Nephron (organoid): Measurements from ENCODE around the gene OGFR.

ENCODE experiments used
- H3K27ac Mint-ChIP-seq, 3 experiments: 2 replicates each; pipeline ENCODE4 v1.8.0; 2020; ENCODE audit warnings: mixed read lengths in 3 of 3, mild to moderate bottlenecking in 2 of 3, moderate library complexity in 1 of 3
- H3K27me3 Mint-ChIP-seq: 2 replicates; pipeline ENCODE4 v1.8.0; 2021; ENCODE audit warnings: low read depth, mild to moderate bottlenecking, moderate library complexity, mixed read lengths
- H3K36me3 Mint-ChIP-seq: 2 replicates; pipeline ENCODE4 v1.8.0; 2020; ENCODE audit warnings: low read depth, mixed read lengths
- H3K4me1 Mint-ChIP-seq: 2 replicates; pipeline ENCODE4 v1.8.0; 2020; ENCODE audit warnings: mixed read lengths
- H3K4me3 Mint-ChIP-seq, 3 experiments: 2 replicates each; pipeline ENCODE4 v1.8.0; 2020; ENCODE audit warnings: mild to moderate bottlenecking in 3 of 3, mixed read lengths in 3 of 3, moderate library complexity in 2 of 3
- H3K9me3 Mint-ChIP-seq: 2 replicates; pipeline ENCODE4 v1.8.0; 2020; ENCODE audit warnings: mixed read lengths
- TF ChIP-seq, protein P1 (sequence below), 3 experiments: fragments of 200-600 bp; sonication (generic); IDR thresholded peaks; one replicate each; pipeline ENCODE4 v1.5.0; 2021; ENCODE audit warnings: antibody characterized with exemption in 3 of 3; ENCODE audit not compliant: unreplicated experiment in 3 of 3

OGFR gene

GRCh38 chr20:62811720-62812119 is 7.1 kb downstream of the OGFR start:
- Mint-ChIP-seq H3K27me3 (peaks cover 19% of the 10 kb centered on the region), H3K4me3 (no peak overlapping the region), H3K4me1 (peaks cover 8% of the 10 kb centered on the region), H3K27ac (no peak overlapping the region), H3K36me3 (peaks cover 7% of the 10 kb centered on the region), H3K9me3 (no peaks in the 10 kb centered on the region)
- TF ChIP-seq, protein P1, sequence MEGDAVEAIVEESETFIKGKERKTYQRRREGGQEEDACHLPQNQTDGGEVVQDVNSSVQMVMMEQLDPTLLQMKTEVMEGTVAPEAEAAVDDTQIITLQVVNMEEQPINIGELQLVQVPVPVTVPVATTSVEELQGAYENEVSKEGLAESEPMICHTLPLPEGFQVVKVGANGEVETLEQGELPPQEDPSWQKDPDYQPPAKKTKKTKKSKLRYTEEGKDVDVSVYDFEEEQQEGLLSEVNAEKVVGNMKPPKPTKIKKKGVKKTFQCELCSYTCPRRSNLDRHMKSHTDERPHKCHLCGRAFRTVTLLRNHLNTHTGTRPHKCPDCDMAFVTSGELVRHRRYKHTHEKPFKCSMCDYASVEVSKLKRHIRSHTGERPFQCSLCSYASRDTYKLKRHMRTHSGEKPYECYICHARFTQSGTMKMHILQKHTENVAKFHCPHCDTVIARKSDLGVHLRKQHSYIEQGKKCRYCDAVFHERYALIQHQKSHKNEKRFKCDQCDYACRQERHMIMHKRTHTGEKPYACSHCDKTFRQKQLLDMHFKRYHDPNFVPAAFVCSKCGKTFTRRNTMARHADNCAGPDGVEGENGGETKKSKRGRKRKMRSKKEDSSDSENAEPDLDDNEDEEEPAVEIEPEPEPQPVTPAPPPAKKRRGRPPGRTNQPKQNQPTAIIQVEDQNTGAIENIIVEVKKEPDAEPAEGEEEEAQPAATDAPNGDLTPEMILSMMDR (IDR thresholded peaks at IDR 0.05; ENCODE audit: unreplicated experiment in 3 of 3), result no peak

DNA sequence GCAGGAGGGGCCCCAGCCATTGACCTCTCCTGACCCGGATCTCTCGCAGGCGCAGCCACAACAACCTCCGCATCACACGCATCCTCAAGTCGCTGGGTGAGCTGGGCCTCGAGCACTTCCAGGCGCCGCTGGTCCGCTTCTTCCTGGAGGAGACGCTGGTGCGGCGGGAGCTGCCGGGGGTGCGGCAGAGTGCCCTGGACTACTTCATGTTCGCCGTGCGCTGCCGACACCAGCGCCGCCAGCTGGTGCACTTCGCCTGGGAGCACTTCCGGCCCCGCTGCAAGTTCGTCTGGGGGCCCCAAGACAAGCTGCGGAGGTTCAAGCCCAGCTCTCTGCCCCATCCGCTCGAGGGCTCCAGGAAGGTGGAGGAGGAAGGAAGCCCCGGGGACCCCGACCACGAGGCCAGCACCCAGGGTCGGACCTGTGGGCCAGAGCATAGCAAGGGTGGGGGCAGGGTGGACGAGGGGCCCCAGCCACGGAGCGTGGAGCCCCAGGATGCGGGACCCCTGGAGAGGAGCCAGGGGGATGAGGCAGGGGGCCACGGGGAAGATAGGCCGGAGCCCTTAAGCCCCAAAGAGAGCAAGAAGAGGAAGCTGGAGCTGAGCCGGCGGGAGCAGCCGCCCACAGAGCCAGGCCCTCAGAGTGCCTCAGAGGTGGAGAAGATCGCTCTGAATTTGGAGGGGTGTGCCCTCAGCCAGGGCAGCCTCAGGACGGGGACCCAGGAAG is 7.7 kb downstream of the OGFR start:
- Mint-ChIP-seq H3K4me3 (peak overlapping the region in 1 of 3 experiments; percentile 34), H3K9me3 (no peaks in the 10 kb centered on the region), H3K36me3 (peaks cover 7% of the 10 kb centered on the region), H3K27me3 (peaks cover 19% of the 10 kb centered on the region), H3K27ac (no peak overlapping the region), H3K4me1 (peaks cover 8% of the 10 kb centered on the region)
- TF ChIP-seq, protein P1 (IDR thresholded peaks at IDR 0.05; ENCODE audit: unreplicated experiment in 3 of 3), result no peak

DNA sequence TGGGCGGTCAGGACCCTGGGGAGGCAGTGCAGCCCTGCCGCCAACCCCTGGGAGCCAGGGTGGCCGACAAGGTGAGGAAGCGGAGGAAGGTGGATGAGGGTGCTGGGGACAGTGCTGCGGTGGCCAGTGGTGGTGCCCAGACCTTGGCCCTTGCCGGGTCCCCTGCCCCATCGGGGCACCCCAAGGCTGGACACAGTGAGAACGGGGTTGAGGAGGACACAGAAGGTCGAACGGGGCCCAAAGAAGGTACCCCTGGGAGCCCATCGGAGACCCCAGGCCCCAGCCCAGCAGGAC is 8.2 kb downstream of the OGFR start:
- peak overlapping the region in 1 of 3 experiments; percentile 34 for H3K4me3 Mint-ChIP-seq

DNA sequence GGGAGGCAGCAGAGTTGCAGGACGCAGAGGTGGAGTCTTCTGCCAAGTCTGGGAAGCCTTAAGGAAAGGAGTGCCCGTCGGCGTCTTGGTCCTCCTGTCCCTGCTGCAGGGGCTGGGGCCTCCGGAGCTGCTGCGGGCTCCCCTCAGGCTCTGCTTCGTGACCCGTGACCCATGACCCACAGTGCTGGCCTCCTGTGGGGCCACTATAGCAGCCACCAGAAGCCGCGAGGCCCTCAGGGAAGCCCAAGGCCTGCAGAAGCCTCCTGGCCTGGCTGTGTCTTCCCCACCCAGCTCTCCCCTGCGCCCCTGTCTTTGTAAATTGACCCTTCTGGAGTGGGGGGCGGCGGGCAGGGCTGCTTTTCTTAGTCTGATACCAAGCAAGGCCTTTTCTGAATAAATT is 9.0 kb downstream of the OGFR start:
- H3K9me3 Mint-ChIP-seq, result no peaks in the 10 kb centered on the region
- TF ChIP-seq, protein P1 (IDR thresholded peaks at IDR 0.05; ENCODE audit: unreplicated experiment in 3 of 3), result no peak
- H3K4me3 Mint-ChIP-seq, result no peak overlapping the region
- peaks cover 8% of the 10 kb centered on the region for H3K4me1 Mint-ChIP-seq
- H3K36me3 Mint-ChIP-seq, result peaks cover 3% of the 10 kb centered on the region
- H3K27me3 Mint-ChIP-seq, result peaks cover 19% of the 10 kb centered on the region
- H3K27ac Mint-ChIP-seq, result no peak overlapping the region

More for the DNA sequence above, 8.2 kb downstream of the OGFR start:
- TF ChIP-seq, protein P1 (IDR thresholded peaks at IDR 0.05; ENCODE audit: unreplicated experiment in 3 of 3), result no peak
- H3K27me3 Mint-ChIP-seq, result peaks cover 19% of the 10 kb centered on the region
- H3K9me3 Mint-ChIP-seq, result no peaks in the 10 kb centered on the region
- H3K36me3 Mint-ChIP-seq, result peaks cover 7% of the 10 kb centered on the region
- H3K27ac Mint-ChIP-seq, result no peak overlapping the region
- peaks cover 8% of the 10 kb centered on the region for H3K4me1 Mint-ChIP-seq

GRCh38 chr20:62814060-62814708 is 9.5 kb downstream of the OGFR start:
- no peaks in the 10 kb centered on the region for H3K9me3 Mint-ChIP-seq
- H3K4me3 Mint-ChIP-seq, result no peak overlapping the region
- peaks cover 8% of the 10 kb centered on the region for H3K4me1 Mint-ChIP-seq
- TF ChIP-seq, protein P1 (IDR thresholded peaks at IDR 0.05; ENCODE audit: unreplicated experiment in 3 of 3), result no peak
- no peak overlapping the region for H3K27ac Mint-ChIP-seq
- peaks cover 3% of the 10 kb centered on the region for H3K36me3 Mint-ChIP-seq
- H3K27me3 Mint-ChIP-seq, result peaks cover 19% of the 10 kb centered on the region

GRCh38 chr20:62814709-62815065 is 10.1 kb downstream of the OGFR start:
- TF ChIP-seq, protein P1 (IDR thresholded peaks at IDR 0.05; ENCODE audit: unreplicated experiment in 3 of 3), result no peak
- no peaks in the 10 kb centered on the region for H3K9me3 Mint-ChIP-seq

More at GRCh38 chr20:62814709-62815065, 10.1 kb downstream of the OGFR start:
- Mint-ChIP-seq H3K27ac (no peak overlapping the region), H3K27me3 (peaks cover 19% of the 10 kb centered on the region), H3K4me3 (no peak overlapping the region), H3K4me1 (peaks cover 8% of the 10 kb centered on the region), H3K36me3 (peaks cover 3% of the 10 kb centered on the region)
